Subcutaneous abdominal adipose tissue (tissue), 5 donors: ENCODE measurements around the gene PRKAR1B.

Source experiments
- H3K27ac ChIP-seq: one replicate; pipeline ENCODE4 v1.7.0; 2013; ENCODE audit warnings: low read depth, mild to moderate bottlenecking, inconsistent platforms, low read length, moderate library complexity
- H3K27me3 ChIP-seq, 5 donors: one replicate each; pipeline ENCODE4 v1.7.0; 2013; ENCODE audit warnings: low read length in 5 of 5, inconsistent platforms in 1 of 5; ENCODE audit not compliant: control insufficient read depth in 5 of 5, insufficient read depth in 4 of 5
- H3K36me3 ChIP-seq, 5 donors: one replicate each; pipeline ENCODE4 v1.7.0; 2013; ENCODE audit warnings: low read length in 5 of 5; ENCODE audit not compliant: control insufficient read depth in 5 of 5, insufficient read depth in 5 of 5
- H3K4me1 ChIP-seq, 5 donors: one replicate each; pipeline ENCODE4 v1.7.0; 2013; ENCODE audit warnings: low read length in 5 of 5, mild to moderate bottlenecking in 3 of 5, moderate library complexity in 1 of 5; ENCODE audit not compliant: control insufficient read depth in 5 of 5, insufficient read depth in 5 of 5
- H3K4me3 ChIP-seq, 5 donors: one replicate each; pipeline ENCODE4 v1.7.0; 2013; ENCODE audit warnings: low read length in 5 of 5, low read depth in 1 of 5
- H3K9ac ChIP-seq, 5 donors: one replicate each; pipeline ENCODE4 v1.7.0; 2013; ENCODE audit warnings: low read length in 5 of 5, mild to moderate bottlenecking in 4 of 5, moderate library complexity in 3 of 5
- H3K9me3 ChIP-seq, 5 donors: one replicate each; pipeline ENCODE4 v1.7.0; 2013; ENCODE audit warnings: low read length in 5 of 5; ENCODE audit not compliant: control insufficient read depth in 5 of 5
- donor health status: healthy.
- donor health status: healthy.
- donor health status: healthy.
- donor health status: healthy.
- donor health status: healthy.

Gene PRKAR1B

GRCh38 chr7:727104-727805, at the start of gene PRKAR1B:
PRKAR1B (minus strand) TSS chr7:727281; CDS start chr7:711505, 15,776 bp downstream.
- H3K4me1 ChIP-seq, result peaks cover 2 to 20% (median 18%) of the 10 kb centered on the region in 5 donors
- no peaks in the 10 kb centered on the region for H3K27me3 ChIP-seq
- no peaks in the 10 kb centered on the region for H3K9me3 ChIP-seq
- H3K36me3 ChIP-seq, result peaks cover 0 to 31% (median 26%) of the 10 kb centered on the region in 5 donors
- H3K9ac ChIP-seq, result peak within 1 kb of the TSS; percentile 16 to 82 (median 69)
- H3K4me3 ChIP-seq, result peak within 1 kb of the TSS; percentile 64 to 83 (median 74)
- no peak within 1 kb of the TSS for H3K27ac ChIP-seq

DNA sequence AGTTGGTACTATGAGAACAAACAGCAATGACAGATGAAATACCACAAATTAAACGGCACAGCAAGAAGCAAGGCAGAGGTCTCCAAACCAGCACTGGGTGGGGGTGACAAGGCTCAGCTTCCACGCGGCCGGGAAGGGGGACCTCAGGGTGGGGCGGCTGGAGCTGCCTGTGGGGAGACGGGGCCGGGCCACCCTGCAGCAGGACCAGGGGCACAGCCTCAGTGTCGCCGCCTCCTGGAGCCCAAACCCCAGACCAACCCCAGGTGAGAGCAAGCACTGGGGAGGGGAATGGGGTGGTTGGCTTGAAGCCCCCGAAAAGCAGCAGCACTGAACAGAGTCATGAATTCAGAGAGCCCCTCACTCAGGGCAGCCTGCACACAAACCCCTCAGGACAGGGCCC, 49.3 kb upstream of the PRKAR1B start:
- Histone ChIP-seq H3K27me3 (no peaks in the 10 kb centered on the region), H3K27ac (no peak overlapping the region), H3K9ac (no peak overlapping the region), H3K36me3 (peaks cover 0 to 62% (median 56%) of the 10 kb centered on the region in 5 donors), H3K4me1 (peaks cover 4 to 28% (median 6%) of the 10 kb centered on the region in 5 donors), H3K4me3 (no peak overlapping the region), H3K9me3 (no peaks in the 10 kb centered on the region)

DNA sequence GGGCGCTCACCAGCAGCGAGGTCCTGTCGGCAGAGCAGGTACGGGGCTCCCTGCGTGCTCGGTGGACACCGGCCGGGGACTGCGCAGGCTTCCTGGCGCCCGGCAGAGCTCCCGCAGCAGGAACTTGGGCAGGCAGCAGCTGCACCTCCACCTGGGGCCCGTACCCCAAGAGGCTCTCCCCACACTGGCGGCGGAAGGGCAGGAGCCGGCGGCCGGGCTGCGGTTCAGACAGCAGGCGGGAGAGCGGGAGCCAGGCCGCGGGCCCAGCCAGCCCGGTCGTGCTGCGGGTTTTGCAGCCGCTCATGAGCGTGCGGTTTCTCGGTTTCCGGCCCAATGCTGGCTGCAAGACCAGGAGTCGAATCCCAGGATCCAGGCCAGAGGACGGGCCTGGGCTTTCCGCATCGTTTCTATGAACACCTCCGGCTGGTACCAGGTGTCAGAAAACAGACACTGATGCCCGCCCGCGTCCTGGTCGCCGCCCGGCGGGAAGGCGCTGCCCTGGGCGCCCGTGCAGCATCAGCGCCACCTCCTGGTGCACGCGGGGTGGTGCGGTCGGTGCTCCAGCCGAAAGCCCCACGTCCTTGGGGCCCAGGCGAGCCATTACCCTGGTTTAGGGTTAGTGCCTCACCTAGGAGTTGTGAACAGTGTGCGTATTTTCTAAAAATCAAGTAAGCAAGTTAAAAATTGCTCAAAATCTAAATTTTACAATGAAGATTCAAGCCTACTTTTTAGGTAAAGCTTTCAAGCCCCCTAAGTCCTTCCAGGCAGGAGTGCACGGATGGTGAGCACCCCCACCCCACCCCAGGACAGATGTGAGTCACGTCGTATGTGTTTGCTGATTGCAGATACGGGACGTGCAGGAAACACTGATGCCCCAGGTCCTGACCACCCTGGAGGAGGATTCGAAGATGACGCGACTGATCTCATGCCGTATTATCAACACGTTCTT, 47.4 kb upstream of the PRKAR1B start:
- no peaks in the 10 kb centered on the region for H3K27me3 ChIP-seq
- peaks cover 0 to 55% (median 38%) of the 10 kb centered on the region in 5 donors for H3K36me3 ChIP-seq
- no peak overlapping the region for H3K9ac ChIP-seq
- no peaks in the 10 kb centered on the region for H3K9me3 ChIP-seq
- H3K4me1 ChIP-seq, result peaks cover 3 to 33% (median 13%) of the 10 kb centered on the region in 5 donors
- H3K4me3 ChIP-seq, result no peak overlapping the region
- no peak overlapping the region for H3K27ac ChIP-seq

DNA sequence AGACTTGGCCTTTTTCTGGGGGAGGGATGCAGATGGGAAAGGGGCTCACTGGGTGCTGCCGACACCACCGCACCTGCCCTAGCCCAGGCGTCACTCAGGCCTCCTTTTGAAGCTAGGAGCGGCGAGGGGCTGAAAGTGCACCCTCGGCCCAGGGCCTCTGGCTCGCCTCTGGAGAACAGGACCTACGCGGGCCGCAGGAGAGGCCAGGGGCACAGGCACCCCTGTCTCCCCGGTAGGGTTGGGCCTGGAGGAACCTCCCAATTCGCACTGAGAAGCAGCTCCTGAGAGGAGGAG, 46.5 kb upstream of the PRKAR1B start:
- H3K9ac ChIP-seq, result no peak overlapping the region
- peaks cover 3 to 34% (median 22%) of the 10 kb centered on the region in 5 donors for H3K4me1 ChIP-seq
- H3K27ac ChIP-seq, result no peak overlapping the region
- H3K36me3 ChIP-seq, result peaks cover 0 to 56% (median 32%) of the 10 kb centered on the region in 5 donors
- no peaks in the 10 kb centered on the region for H3K27me3 ChIP-seq
- no peaks in the 10 kb centered on the region for H3K9me3 ChIP-seq
- H3K4me3 ChIP-seq, result no peak overlapping the region

DNA sequence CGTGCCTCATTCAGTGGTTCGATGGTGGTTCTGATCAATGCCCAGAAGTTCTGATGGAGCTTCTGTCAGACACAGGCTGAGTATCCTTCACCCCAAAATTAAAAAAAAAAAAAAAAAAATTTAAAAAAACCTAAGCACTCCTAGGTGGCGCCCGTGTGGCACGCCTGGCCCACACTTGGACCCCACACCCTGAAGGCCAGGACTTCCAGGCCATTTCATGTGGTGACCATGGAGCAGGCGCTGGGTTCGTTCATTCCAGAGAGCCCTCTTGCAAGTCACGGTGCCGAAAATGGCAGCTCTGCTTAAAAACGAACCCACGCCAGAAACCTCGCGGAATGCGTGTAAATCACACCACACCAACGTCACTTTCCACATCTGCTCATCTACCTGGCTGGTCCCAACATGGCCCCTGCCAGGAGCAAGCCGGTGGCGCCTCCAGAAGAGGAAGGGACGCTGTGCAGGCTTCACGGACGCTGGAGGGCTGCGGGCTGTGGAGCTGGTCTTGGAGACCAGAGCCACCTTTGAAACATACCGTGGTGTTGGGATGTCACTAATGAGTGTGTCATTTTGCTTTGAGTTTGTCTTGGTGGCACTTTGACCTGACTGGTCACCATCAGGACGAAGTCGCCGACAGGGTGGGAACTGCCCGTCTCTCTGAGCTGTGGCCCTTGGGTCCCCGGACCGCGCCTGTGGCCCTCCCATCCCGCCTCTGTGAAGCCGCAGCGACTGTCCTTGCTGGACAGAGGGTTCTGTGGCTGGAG, 46.0 kb upstream of the PRKAR1B start:
- Histone ChIP-seq H3K27me3 (no peaks in the 10 kb centered on the region), H3K9ac (no peak overlapping the region), H3K4me3 (no peak overlapping the region), H3K9me3 (no peaks in the 10 kb centered on the region), H3K27ac (no peak overlapping the region), H3K4me1 (peaks cover 3 to 31% (median 26%) of the 10 kb centered on the region in 5 donors), H3K36me3 (peaks cover 0 to 56% (median 27%) of the 10 kb centered on the region in 5 donors)

- no peak overlapping the region for H3K4me3 ChIP-seq
- H3K27me3 ChIP-seq, result no peaks in the 10 kb centered on the region
- peaks cover 0 to 59% (median 26%) of the 10 kb centered on the region in 5 donors for H3K36me3 ChIP-seq
- no peak overlapping the region for H3K9ac ChIP-seq
- peaks cover 3 to 26% (median 25%) of the 10 kb centered on the region in 5 donors for H3K4me1 ChIP-seq
- no peaks in the 10 kb centered on the region for H3K9me3 ChIP-seq
- H3K27ac ChIP-seq, result no peak overlapping the region
Measured at GRCh38 chr7:772392-772791, 45.3 kb upstream of the PRKAR1B start.

DNA sequence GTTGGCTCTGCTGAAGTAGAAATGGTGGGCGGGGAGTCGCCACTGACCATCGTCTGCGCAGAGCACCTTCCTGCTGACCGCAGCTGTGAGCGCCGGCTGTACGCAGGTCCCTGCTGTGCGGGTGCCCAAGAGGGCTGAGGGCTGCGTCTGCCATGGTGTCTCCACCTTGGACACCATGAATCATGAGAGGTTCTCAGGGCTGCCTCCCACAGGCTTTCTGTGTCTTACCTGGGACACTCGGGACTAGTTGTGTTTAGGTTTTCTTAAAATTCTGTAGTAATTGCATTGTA, 44.9 kb upstream of the PRKAR1B start:
- Histone ChIP-seq H3K4me3 (no peak overlapping the region), H3K9ac (no peak overlapping the region), H3K4me1 (peaks cover 3 to 28% (median 25%) of the 10 kb centered on the region in 5 donors), H3K36me3 (peaks cover 0 to 56% (median 24%) of the 10 kb centered on the region in 5 donors), H3K27me3 (no peaks in the 10 kb centered on the region), H3K27ac (no peak overlapping the region), H3K9me3 (no peaks in the 10 kb centered on the region)

DNA sequence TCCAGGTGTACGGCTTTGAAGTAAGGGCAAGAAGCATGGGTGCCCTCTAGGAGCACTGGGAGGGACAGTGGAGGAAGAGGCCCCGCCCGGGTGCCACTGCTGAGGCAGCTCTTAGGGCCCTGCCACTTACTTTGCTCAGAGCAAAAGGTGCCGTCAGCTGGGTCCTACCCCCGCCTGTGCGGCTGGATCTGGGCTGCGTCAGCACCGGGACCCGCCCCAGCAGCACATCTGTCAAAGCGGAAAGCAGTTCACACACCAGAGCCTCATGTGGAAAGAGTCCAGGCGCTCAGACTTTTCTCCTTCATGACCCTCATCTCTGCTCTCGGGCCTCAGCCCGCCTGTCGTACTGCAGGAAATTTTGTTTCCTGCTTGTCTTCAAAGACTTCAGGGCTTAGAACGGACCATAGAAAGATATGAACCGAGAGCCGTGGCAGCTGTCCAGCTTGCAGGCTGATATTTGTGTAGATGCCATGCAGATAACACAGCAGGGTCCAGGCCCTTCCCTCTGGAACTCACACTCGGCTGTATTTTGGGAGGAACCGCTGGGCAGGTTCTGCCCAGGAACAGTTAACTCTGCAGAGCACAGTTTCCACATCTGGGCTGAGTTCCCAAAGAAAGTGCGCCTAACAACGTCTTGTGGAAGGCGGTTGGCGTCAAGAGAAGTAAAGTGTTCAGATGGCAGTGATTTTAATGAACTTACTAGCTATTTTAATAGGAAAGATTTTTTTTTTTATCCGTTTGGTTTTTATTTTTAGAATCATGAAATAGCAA, 44.3 kb upstream of the PRKAR1B start:
- H3K4me1 ChIP-seq, result peaks cover 3 to 28% (median 25%) of the 10 kb centered on the region in 5 donors
- H3K36me3 ChIP-seq, result peaks cover 0 to 53% (median 20%) of the 10 kb centered on the region in 5 donors
- H3K4me3 ChIP-seq, result no peak overlapping the region
- H3K9ac ChIP-seq, result peak overlapping the region in 1 of 5 donors; percentile 30
- H3K9me3 ChIP-seq, result no peaks in the 10 kb centered on the region
- H3K27ac ChIP-seq, result no peak overlapping the region
- no peaks in the 10 kb centered on the region for H3K27me3 ChIP-seq

DNA sequence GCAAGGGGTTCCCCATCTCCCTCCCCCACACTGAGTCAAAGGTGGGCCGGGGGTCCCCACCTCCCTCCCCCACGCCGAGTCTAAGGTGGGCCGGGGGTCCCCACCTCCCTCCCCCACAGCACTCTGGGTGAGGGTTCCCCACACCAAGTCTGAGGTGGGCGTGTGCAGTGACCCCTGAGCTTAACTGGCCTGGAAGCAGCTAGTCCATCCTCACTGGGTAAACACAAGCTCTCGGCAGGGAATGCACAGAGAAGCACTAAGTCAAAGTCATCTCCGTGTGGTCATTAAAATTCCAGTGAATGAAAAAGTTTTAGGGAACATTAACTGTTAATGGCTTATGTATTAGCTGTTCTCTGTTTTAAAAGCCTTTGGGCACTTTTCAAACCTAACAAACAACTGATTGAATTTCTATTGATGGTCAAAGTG, 43.7 kb upstream of the PRKAR1B start:
- peaks cover 0 to 55% (median 21%) of the 10 kb centered on the region in 5 donors for H3K36me3 ChIP-seq
- H3K4me1 ChIP-seq, result peaks cover 3 to 28% (median 25%) of the 10 kb centered on the region in 5 donors
- H3K27ac ChIP-seq, result no peak overlapping the region
- H3K9ac ChIP-seq, result peak overlapping the region in 1 of 5 donors; percentile 30
- no peaks in the 10 kb centered on the region for H3K27me3 ChIP-seq
- H3K9me3 ChIP-seq, result no peaks in the 10 kb centered on the region
- H3K4me3 ChIP-seq, result no peak overlapping the region
